Tibial nerve (tissue), 4 donors: Measurements from ENCODE around the gene TMC2. TPM values are rescaled to one million over a fixed set of nuclear protein-coding genes. Genes with fewer than 3 reads are reported as not detected.

ENCODE experiments used
- DNase-seq, 2 donors: peaks; one replicate each; pipeline ENCODE4 v3.0.0-alpha.2; 2019; ENCODE audit warnings: low spot score in 2 of 2
- H3K27ac ChIP-seq, 4 donors: fragments of 200-600 bp; sonication (generic) in 3 of 4; one replicate each; pipeline ENCODE4 v1.5.1; 2017 to 2019; ENCODE audit warnings: mild to moderate bottlenecking in 1 of 4
- H3K27me3 ChIP-seq, 2 donors: fragments of 200-600 bp; sonication (generic) in 1 of 2; one replicate each; pipeline versions ENCODE4 v1.5.1 to v1.6.0; 2017 to 2019
- H3K36me3 ChIP-seq, 3 donors: fragments of 200-600 bp; sonication (generic); one replicate each; pipeline ENCODE4 v1.5.1; 2018 to 2019
- H3K4me1 ChIP-seq, 4 donors: fragments of 200-600 bp; sonication (generic) in 3 of 4; one replicate each; pipeline ENCODE4 v1.5.1; 2017 to 2019
- H3K4me3 ChIP-seq, 4 donors: fragments of 200-600 bp; sonication (generic) in 3 of 4; one replicate each; pipeline ENCODE4 v1.5.1; 2017 to 2019; ENCODE audit warnings: mild to moderate bottlenecking in 1 of 4, moderate library complexity in 1 of 4
- H3K9me3 ChIP-seq, 4 donors: fragments of 200-600 bp; sonication (generic) in 3 of 4; one replicate each; pipeline ENCODE4 v1.5.1; 2017 to 2019
- EP300 ChIP-seq, 2 donors: sonication (generic); formaldehyde crosslinking; IDR thresholded peaks; one replicate each; pipeline ENCODE4 v1.6.1; 2017; ENCODE audit warnings: antibody characterized with exemption in 2 of 2, mild to moderate bottlenecking in 1 of 2
- POLR2A ChIP-seq, 2 donors: fragments of 450-650 bp; IDR thresholded peaks; one replicate each; pipeline ENCODE4 v1.6.1; 2017; ENCODE audit warnings: antibody characterized with exemption in 2 of 2, mild to moderate bottlenecking in 2 of 2, moderate library complexity in 2 of 2
- WGBS, 2 donors: methylation state at CpG; one replicate each; pipeline ENCODE4 v1.1.5; 2018; 5-methylcytosine and 5-hydroxymethylcytosine counted together
- total RNA-seq, 4 donors: library from RNA; depleted of rRNA; stranded (reverse); fragments of >200 nt; gene quantifications; one replicate each; pipeline ENCODE4 v1.1.0, GENCODE V29; 2016
- TF ChIP-seq, protein P1 (sequence below), 5 experiments: fragments of 200-600 bp in 3 of 5; fragments of 450-650 bp in 2 of 5; sonication (generic) in 3 of 5; IDR thresholded peaks; one replicate each; pipeline ENCODE4 v1.5.1; 2016 to 2019; ENCODE audit warnings: antibody characterized with exemption in 5 of 5, mild to moderate bottlenecking in 3 of 5, moderate library complexity in 2 of 5

Gene TMC2
- total RNA-seq, 4 donors from 2014 or later = 0.21 to 0.59 (median 0.26) TPM

DNA sequence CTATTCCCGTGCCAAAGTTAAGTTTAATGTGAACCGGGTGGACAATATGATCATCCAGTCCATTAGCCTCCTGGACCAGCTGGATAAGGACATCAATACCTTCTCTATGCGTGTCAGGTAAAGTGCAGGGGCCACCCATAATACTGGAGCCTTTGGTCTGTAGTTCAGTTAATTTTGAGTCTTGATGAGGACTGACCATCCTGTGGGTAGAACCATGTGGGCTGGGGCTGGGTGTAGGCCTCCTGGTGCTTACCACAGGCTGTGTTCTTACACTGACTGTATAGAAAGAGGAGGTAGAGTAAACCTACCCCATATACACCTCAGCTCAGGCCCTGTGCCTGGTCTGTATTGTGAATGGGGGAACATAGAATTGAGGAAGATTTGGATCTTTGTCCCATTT is 118.5 kb downstream of the TMC2 start:
- TF ChIP-seq EP300 (IDR thresholded peaks at IDR 0.05) (no peak), POLR2A (IDR thresholded peaks at IDR 0.05) (no peak)
- TF ChIP-seq, protein P1, sequence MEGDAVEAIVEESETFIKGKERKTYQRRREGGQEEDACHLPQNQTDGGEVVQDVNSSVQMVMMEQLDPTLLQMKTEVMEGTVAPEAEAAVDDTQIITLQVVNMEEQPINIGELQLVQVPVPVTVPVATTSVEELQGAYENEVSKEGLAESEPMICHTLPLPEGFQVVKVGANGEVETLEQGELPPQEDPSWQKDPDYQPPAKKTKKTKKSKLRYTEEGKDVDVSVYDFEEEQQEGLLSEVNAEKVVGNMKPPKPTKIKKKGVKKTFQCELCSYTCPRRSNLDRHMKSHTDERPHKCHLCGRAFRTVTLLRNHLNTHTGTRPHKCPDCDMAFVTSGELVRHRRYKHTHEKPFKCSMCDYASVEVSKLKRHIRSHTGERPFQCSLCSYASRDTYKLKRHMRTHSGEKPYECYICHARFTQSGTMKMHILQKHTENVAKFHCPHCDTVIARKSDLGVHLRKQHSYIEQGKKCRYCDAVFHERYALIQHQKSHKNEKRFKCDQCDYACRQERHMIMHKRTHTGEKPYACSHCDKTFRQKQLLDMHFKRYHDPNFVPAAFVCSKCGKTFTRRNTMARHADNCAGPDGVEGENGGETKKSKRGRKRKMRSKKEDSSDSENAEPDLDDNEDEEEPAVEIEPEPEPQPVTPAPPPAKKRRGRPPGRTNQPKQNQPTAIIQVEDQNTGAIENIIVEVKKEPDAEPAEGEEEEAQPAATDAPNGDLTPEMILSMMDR (IDR thresholded peaks at IDR 0.05) = no peak
- no peak overlapping the region for H3K27ac ChIP-seq
- 81 to 89% methylated on average over 3 of the region's 3 CpGs for WGBS, 2 donors
- H3K4me3 ChIP-seq = no peak overlapping the region
- H3K4me1 ChIP-seq = peaks cover 0 to 26% (median 19%) of the 10 kb centered on the region in 4 donors
- H3K36me3 ChIP-seq = peaks cover 3 to 59% (median 46%) of the 10 kb centered on the region in 3 donors
- DNase-seq = no peak
- H3K27me3 ChIP-seq = no peaks in the 10 kb centered on the region
- no peaks in the 10 kb centered on the region for H3K9me3 ChIP-seq

DNA sequence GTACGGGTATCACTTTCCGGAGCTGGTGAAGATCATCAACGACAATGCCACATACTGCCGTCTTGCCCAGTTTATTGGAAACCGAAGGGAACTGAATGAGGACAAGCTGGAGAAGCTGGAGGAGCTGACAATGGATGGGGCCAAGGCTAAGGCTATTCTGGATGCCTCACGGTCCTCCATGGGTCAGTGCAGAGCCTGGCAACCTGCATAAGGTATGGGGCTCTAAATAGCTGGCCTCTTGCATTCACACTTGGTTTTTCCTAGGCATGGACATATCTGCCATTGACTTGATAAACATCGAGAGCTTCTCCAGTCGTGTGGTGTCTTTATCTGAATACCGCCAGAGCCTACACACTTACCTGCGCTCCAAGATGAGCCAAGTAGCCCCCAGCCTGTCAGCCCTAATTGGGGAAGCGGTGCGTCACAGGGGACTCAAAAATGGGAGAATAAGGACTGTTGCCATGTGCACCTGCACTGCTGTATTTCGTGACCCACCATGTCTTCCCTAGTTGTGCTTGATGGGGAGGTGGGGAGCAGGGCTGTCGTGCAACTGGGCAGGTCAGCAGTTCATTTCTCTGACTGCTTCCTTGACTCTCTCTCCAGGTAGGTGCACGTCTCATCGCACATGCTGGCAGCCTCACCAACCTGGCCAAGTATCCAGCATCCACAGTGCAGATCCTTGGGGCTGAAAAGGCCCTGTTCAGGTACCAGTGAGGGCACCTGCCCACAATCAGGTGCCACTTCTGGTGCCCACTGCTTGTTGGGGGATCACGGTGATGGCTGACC is 119.2 kb downstream of the TMC2 start:
- H3K27me3 ChIP-seq = no peaks in the 10 kb centered on the region
- H3K27ac ChIP-seq = no peak overlapping the region
- H3K4me1 ChIP-seq = peaks cover 0 to 26% (median 19%) of the 10 kb centered on the region in 4 donors
- TF ChIP-seq EP300 (IDR thresholded peaks at IDR 0.05) = no peak
- TF ChIP-seq, protein P1 (IDR thresholded peaks at IDR 0.05) = no peak
- TF ChIP-seq POLR2A (IDR thresholded peaks at IDR 0.05) = no peak
- H3K4me3 ChIP-seq = no peak overlapping the region
- no peaks in the 10 kb centered on the region for H3K9me3 ChIP-seq
- DNase-seq = no peak
- 91 to 94% methylated on average over 17 of the region's 17 CpGs for WGBS, 2 donors
- peaks cover 3 to 66% (median 53%) of the 10 kb centered on the region in 3 donors for H3K36me3 ChIP-seq

DNA sequence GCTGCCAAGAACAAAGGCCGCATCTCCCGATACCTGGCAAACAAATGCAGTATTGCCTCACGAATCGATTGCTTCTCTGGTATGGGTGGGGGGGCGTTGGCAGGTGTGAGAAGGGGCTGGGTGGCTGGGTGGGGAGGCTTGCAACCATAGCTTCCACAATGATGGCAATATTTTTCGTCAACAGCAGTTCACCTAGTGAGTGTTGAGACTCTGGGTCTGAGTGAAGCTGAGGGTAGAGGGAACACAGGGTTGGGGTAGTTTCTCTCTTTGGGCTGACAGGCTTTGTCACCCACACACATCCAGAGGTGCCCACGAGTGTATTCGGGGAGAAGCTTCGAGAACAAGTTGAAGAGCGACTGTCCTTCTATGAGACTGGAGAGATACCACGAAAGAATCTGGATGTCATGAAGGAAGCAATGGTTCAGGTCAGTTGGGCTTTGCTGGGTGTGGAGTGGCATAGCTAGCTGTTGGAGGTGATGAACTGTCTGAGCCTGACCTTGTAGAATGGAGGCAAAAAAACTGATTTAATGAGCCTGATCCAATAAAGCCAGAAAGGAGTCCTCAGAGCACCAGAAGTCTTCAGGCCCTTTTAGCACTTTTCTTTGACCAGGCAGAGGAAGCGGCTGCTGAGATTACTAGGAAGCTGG is 120.2 kb downstream of the TMC2 start:
- H3K4me3 ChIP-seq = no peak overlapping the region
- no peak overlapping the region for H3K27ac ChIP-seq
- no peak for TF ChIP-seq EP300 (IDR thresholded peaks at IDR 0.05)
- TF ChIP-seq POLR2A (IDR thresholded peaks at IDR 0.05) = no peak
- TF ChIP-seq, protein P1 (IDR thresholded peaks at IDR 0.05) = no peak
- WGBS, 2 donors = 91 to 93% methylated on average over 12 of the region's 12 CpGs
- no peaks in the 10 kb centered on the region for H3K27me3 ChIP-seq
- no peaks in the 10 kb centered on the region for H3K9me3 ChIP-seq
- no peak for DNase-seq
- peaks cover 0 to 18% (median 15%) of the 10 kb centered on the region in 4 donors for H3K4me1 ChIP-seq
- H3K36me3 ChIP-seq = peaks cover 3 to 77% (median 57%) of the 10 kb centered on the region in 3 donors

DNA sequence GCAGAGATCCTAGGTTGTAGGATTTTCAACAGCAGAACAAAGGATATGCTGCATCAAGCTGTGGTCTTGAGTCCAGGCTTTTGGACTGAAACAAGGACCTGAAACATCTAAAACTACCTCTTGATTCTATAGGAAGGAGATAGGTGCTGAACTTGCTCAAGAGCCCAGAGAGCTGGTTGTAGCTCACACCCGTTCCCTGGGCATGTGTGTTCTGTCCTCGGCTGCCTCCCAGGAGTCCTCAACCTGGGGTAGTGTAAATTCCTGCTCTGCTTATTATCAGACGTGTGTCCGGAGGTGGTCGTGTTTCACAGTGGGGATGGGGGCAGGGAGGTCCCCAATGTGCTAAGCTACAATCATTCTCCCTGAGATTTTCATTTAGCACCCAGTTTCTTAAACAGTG is 120.9 kb downstream of the TMC2 start:
- Histone ChIP-seq H3K36me3 (peaks cover 3 to 83% (median 57%) of the 10 kb centered on the region in 3 donors), H3K27me3 (no peaks in the 10 kb centered on the region), H3K27ac (no peak overlapping the region), H3K4me1 (peaks cover 0 to 22% (median 14%) of the 10 kb centered on the region in 4 donors), H3K4me3 (no peak overlapping the region), H3K9me3 (no peaks in the 10 kb centered on the region)
- DNase-seq = no peak
- TF ChIP-seq EP300 (IDR thresholded peaks at IDR 0.05) = no peak
- TF ChIP-seq, protein P1 (IDR thresholded peaks at IDR 0.05) = no peak
- no peak for TF ChIP-seq POLR2A (IDR thresholded peaks at IDR 0.05)
- 79 to 80% methylated on average over 5 of the region's 5 CpGs for WGBS, 2 donors

DNA sequence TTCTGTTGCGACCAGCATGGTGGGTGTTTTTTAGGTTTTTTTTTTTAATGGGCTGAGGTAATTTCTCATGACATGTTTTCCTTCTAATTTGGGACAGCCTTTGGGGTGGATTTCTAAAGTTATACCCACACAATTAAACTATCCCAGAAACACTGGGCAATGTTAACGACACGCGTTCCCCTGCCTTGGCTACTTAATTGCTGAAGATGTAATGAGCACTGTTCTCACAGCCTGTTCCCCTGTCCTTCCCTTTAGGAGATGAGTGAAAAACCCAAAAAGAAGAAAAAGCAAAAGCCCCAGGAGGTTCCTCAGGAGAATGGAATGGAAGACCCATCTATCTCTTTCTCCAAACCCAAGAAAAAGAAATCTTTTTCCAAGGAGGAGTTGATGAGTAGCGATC is 121.3 kb downstream of the TMC2 start:
- H3K9me3 ChIP-seq = no peaks in the 10 kb centered on the region
- peaks cover 3 to 88% (median 57%) of the 10 kb centered on the region in 3 donors for H3K36me3 ChIP-seq
- WGBS, 2 donors = 89% methylated on average over 5 of the region's 5 CpGs
- no peak for DNase-seq
- no peaks in the 10 kb centered on the region for H3K27me3 ChIP-seq
- H3K4me3 ChIP-seq = no peak overlapping the region
- TF ChIP-seq, protein P1 (IDR thresholded peaks at IDR 0.05) = no peak
- no peak for TF ChIP-seq POLR2A (IDR thresholded peaks at IDR 0.05)
- no peak for TF ChIP-seq EP300 (IDR thresholded peaks at IDR 0.05)
- H3K27ac ChIP-seq = no peak overlapping the region
- H3K4me1 ChIP-seq = peaks cover 0 to 27% (median 14%) of the 10 kb centered on the region in 4 donors
